CD14-positive monocyte (primary cell): ENCODE results near the gene ZNF568. TPM values are rescaled to one million over a fixed set of nuclear protein-coding genes. Genes with fewer than 3 reads are reported as not detected.

Source experiments
- DNase-seq, 3 donors: peaks; one replicate each; pipeline ENCODE4 v3.0.0-alpha.2; 2011 to 2022
- H2AFZ ChIP-seq: 2 replicates; pipeline ENCODE4 v1.6.0; 2012; ENCODE audit warnings: mild to moderate bottlenecking, low read depth, low read length, inconsistent platforms; ENCODE audit not compliant: insufficient read depth, poor library complexity, severe bottlenecking
- H3K27ac ChIP-seq, 2 donors: 1 replicate in 1 of 2; 2 replicates in 1 of 2; pipeline ENCODE4 v1.5.1; 2012 to 2013; ENCODE audit warnings: low read length in 2 of 2, control low read depth in 1 of 2, inconsistent platforms in 1 of 2, low read depth in 1 of 2, mild to moderate bottlenecking in 1 of 2
- H3K27me3 ChIP-seq, 2 donors: one replicate each; pipeline versions ENCODE4 v1.6.0 to v1.6.1; 2011 to 2013; ENCODE audit warnings: low read length in 2 of 2; ENCODE audit not compliant: control insufficient read depth in 2 of 2, insufficient read depth in 2 of 2
- H3K36me3 ChIP-seq, 2 donors: replicated peaks in 1 of 2; 1 replicate in 1 of 2; 2 replicates in 1 of 2; pipeline versions ENCODE4 v1.5.1 to v1.6.1; 2012 to 2013; ENCODE audit warnings: low read length in 2 of 2, control low read depth in 1 of 2, inconsistent platforms in 1 of 2, mild to moderate bottlenecking in 1 of 2; ENCODE audit not compliant: insufficient read depth in 2 of 2, control insufficient read depth in 1 of 2
- H3K4me1 ChIP-seq, 2 donors: 1 replicate in 1 of 2; 2 replicates in 1 of 2; pipeline versions ENCODE4 v1.5.1 to v1.6.1; 2012 to 2013; ENCODE audit warnings: low read length in 2 of 2, control low read depth in 1 of 2, inconsistent platforms in 1 of 2, mild to moderate bottlenecking in 1 of 2, moderate library complexity in 1 of 2; ENCODE audit not compliant: insufficient read depth in 2 of 2, control insufficient read depth in 1 of 2
- H3K4me2 ChIP-seq: replicated peaks from 2 replicates; pipeline ENCODE3; 2012; ENCODE audit warnings: low read length, moderate library complexity, mild to moderate bottlenecking; ENCODE audit not compliant: poor library complexity, severe bottlenecking; ENCODE audit errors: extremely low read depth
- H3K4me3 ChIP-seq, 3 experiments: fragments of 200-600 bp in 1 of 3; sonication (generic) in 1 of 3; replicated peaks in 1 of 3; 1 replicate in 2 of 3; 2 replicates in 1 of 3; pipeline ENCODE4 v1.5.1; 2011 to 2013; ENCODE audit warnings: low read length in 3 of 3, mild to moderate bottlenecking in 3 of 3, control low read depth in 2 of 3, low read depth in 2 of 3, inconsistent platforms in 1 of 3, moderate library complexity in 1 of 3
- H3K79me2 ChIP-seq: 2 replicates; pipeline ENCODE4 v1.6.0; 2012; ENCODE audit warnings: mild to moderate bottlenecking, control low read depth, inconsistent platforms, low read length, moderate library complexity; ENCODE audit not compliant: insufficient read depth
- H3K9ac ChIP-seq: 2 replicates; pipeline ENCODE4 v1.6.0; 2017; ENCODE audit warnings: low read length, mild to moderate bottlenecking; ENCODE audit not compliant: insufficient read depth, poor library complexity, severe bottlenecking
- H3K9me3 ChIP-seq, 2 donors: replicated peaks in 1 of 2; 1 replicate in 1 of 2; 2 replicates in 1 of 2; pipeline versions ENCODE4 v1.5.1 to v1.6.1; 2012 to 2013; ENCODE audit warnings: low read length in 2 of 2, control low read depth in 1 of 2; ENCODE audit not compliant: control insufficient read depth in 1 of 2, insufficient read depth in 1 of 2
- H4K20me1 ChIP-seq: 2 replicates; pipeline ENCODE4 v1.6.0; 2012; ENCODE audit warnings: mild to moderate bottlenecking, low read length, control low read depth, moderate library complexity; ENCODE audit not compliant: insufficient read depth
- H3K27ac Mint-ChIP-seq, 7 donors: one replicate each; pipeline ENCODE4 v1.8.0; 2020; ENCODE audit warnings: mild to moderate bottlenecking in 7 of 7, mixed read lengths in 7 of 7, moderate library complexity in 6 of 7, inconsistent platforms in 2 of 7
- H3K27me3 Mint-ChIP-seq, 3 donors: one replicate each; pipeline ENCODE4 v1.8.0; 2021 to 2022; ENCODE audit warnings: low read depth in 3 of 3, mild to moderate bottlenecking in 3 of 3, mixed read lengths in 3 of 3, moderate library complexity in 3 of 3, inconsistent platforms in 1 of 3
- H3K36me3 Mint-ChIP-seq, 2 donors: one replicate each; pipeline ENCODE4 v1.8.0; 2020; ENCODE audit warnings: mixed read lengths in 2 of 2, inconsistent platforms in 1 of 2, mild to moderate bottlenecking in 1 of 2
- H3K4me1 Mint-ChIP-seq: one replicate; pipeline ENCODE4 v1.8.0; 2020; ENCODE audit warnings: mild to moderate bottlenecking, mixed read lengths
- H3K4me3 Mint-ChIP-seq, 2 donors: one replicate each; pipeline ENCODE4 v1.8.0; 2020; ENCODE audit warnings: mild to moderate bottlenecking in 2 of 2, mixed read lengths in 2 of 2, moderate library complexity in 1 of 2
- H3K9me3 Mint-ChIP-seq, 7 donors: one replicate each; pipeline ENCODE4 v1.8.0; 2020 to 2022; ENCODE audit warnings: mixed read lengths in 7 of 7, mild to moderate bottlenecking in 6 of 7, moderate library complexity in 6 of 7, inconsistent platforms in 2 of 7
- WGBS: methylation state at CpG from one replicate; pipeline ENCODE4 v1.1.5; 2013; ENCODE audit warnings: missing lambda C conversion rate; ENCODE audit not compliant: insufficient coverage; 5-methylcytosine and 5-hydroxymethylcytosine counted together
- intact Hi-C, 2 donors: fragments of 100-400 bp; cut with micrococcal nuclease; formaldehyde crosslinking; loops; one replicate each; pipeline versions ENCODE4 v1.15.0 to v1.15.1; 2023
- polyA minus RNA-seq: library from RNA; depleted of rRNA, polyadenylated mRNA; stranded (reverse); fragments of >200 nt; gene quantifications from 2 replicates; pipeline ENCODE4 v1.2.3, GENCODE V29; 2012
- polyA plus RNA-seq, 3 donors: library from polyadenylated mRNA; depleted of rRNA in 1 of 3; unstranded in 2 of 3; stranded (reverse) in 1 of 3; fragments of 300-500 nt in 2 of 3; fragments of >200 nt in 1 of 3; fragmentation: Illumina TruSeq in 2 of 3; gene quantifications; 1 replicate in 2 of 3; 2 replicates in 1 of 3; pipeline ENCODE4 v1.2.3, GENCODE V29; 2012 to 2021
- total RNA-seq, 12 experiments: library from RNA in 1 of 12; stranded (reverse) in 1 of 12; fragments of 120-200 nt in 1 of 12; gene quantifications; one replicate each; pipeline ENCODE4 v1.2.4 and lab custom pipeline; 2013 to 2026; ENCODE audit warnings: mixed read lengths in 6 of 12, inconsistent platforms in 1 of 12
- TF ChIP-seq, protein P1 (sequence below): fragments of 200-600 bp; IDR thresholded peaks from one replicate; pipeline ENCODE4 v1.8.0; 2022; ENCODE audit warnings: antibody characterized with exemption, mild to moderate bottlenecking

The ZNF568 gene
- total RNA-seq (2013), result 4.9 TPM
- polyA plus RNA-seq (under 1 TPM; 0.38 to 0.96 (median 0.79) TPM), polyA minus RNA-seq (0.55 and 1.0 TPM in 2 replicates), total RNA-seq (lab: John Stamatoyannopoulos, UW) (0.58 to 4.6 (median 1.1) reads per million in 11 experiments)

GRCh38 chr19:36915992-36916830, at the start of gene ZNF568, which contains the start of gene ZNF829:
Gene ZNF568 (plus strand): TSS chr19:36916332. CDS start chr19:36922771, 6,439 bp downstream.
Gene ZNF829 (minus strand): TSS chr19:36916291. CDS start chr19:36915167, 1,124 bp downstream.
- H3K36me3 ChIP-seq, result peaks cover 2 to 20% of the 10 kb centered on the region in 2 donors
- peak within 1 kb of the TSS; percentile 96 for H3K4me3 Mint-ChIP-seq
- intact Hi-C loops, result loop anchor here (2.0 to 10.0 kb wide), 4 partner anchors 61 to 299 kb away; partner anchors contain the start of genes ZNF345 (in 1 of the 2), ZNF383 (in 1 of the 2), ZNF567 (in 1 of the 2) and ZNF585B (in 1 of the 2)
- peak within 1 kb of the TSS; percentile 87 for H3K4me2 ChIP-seq
- peak within 1 kb of the TSS; percentile 53 to 84 for H3K27ac ChIP-seq
- no peaks in the 10 kb centered on the region for H4K20me1 ChIP-seq
- H3K36me3 Mint-ChIP-seq, result peaks cover 16 to 19% of the 10 kb centered on the region in 2 donors
- under 1% methylated on average over 53 of the region's 57 CpGs for WGBS
- peaks cover 18% of the 10 kb centered on the region for H3K4me1 Mint-ChIP-seq
- H3K27ac Mint-ChIP-seq, result peak within 1 kb of the TSS; percentile 79 to 96 (median 90)
- DNase-seq, result peak; percentile 62 to 72 (median 69)
- TF ChIP-seq, protein P1, sequence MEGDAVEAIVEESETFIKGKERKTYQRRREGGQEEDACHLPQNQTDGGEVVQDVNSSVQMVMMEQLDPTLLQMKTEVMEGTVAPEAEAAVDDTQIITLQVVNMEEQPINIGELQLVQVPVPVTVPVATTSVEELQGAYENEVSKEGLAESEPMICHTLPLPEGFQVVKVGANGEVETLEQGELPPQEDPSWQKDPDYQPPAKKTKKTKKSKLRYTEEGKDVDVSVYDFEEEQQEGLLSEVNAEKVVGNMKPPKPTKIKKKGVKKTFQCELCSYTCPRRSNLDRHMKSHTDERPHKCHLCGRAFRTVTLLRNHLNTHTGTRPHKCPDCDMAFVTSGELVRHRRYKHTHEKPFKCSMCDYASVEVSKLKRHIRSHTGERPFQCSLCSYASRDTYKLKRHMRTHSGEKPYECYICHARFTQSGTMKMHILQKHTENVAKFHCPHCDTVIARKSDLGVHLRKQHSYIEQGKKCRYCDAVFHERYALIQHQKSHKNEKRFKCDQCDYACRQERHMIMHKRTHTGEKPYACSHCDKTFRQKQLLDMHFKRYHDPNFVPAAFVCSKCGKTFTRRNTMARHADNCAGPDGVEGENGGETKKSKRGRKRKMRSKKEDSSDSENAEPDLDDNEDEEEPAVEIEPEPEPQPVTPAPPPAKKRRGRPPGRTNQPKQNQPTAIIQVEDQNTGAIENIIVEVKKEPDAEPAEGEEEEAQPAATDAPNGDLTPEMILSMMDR, result peak; percentile 66
- H3K27me3 ChIP-seq, result no peaks in the 10 kb centered on the region
- H3K9me3 ChIP-seq, result peaks cover 32 to 60% of the 10 kb centered on the region in 2 donors
- peak within 1 kb of the TSS; percentile 57 to 99 (median 78) for H3K4me3 ChIP-seq
- peak within 1 kb of the TSS; percentile 71 for H3K9ac ChIP-seq
- H2AFZ ChIP-seq, result peak within 1 kb of the TSS; percentile 97
- H3K9me3 Mint-ChIP-seq, result peaks cover 24 to 76% (median 56%) of the 10 kb centered on the region in 7 donors
- H3K27me3 Mint-ChIP-seq, result peaks cover 0 to 4% (median 2%) of the 10 kb centered on the region in 3 donors
- peaks cover 6 to 17% of the 10 kb centered on the region in 2 donors for H3K4me1 ChIP-seq
- no peaks in the 10 kb centered on the region for H3K79me2 ChIP-seq
